ENCODE measurements around the gene IFI35. TPM values are rescaled to one million over a fixed set of nuclear protein-coding genes. Genes with fewer than 3 reads are reported as not detected.

Gene IFI35
- total and polyA plus RNA-seq, 9 of the 15 experiments (the other 6 are each of a cell fraction or from before 2014, with no cell fraction given), result 4.4 to 13.1 (median 10.2) TPM

GRCh38 chr17:42980274-42980765 lies 26.3 kb upstream of the IFI35 start, which contains the start of gene RUNDC1 (continued):
- TF ChIP-seq TCF7 (IDR thresholded peaks at IDR 0.05; ENCODE audit: borderline replicate concordance) (no peak), ZNF311 (CRISPR knock-in tag; IDR thresholded peaks at IDR 0.05) (no peak), PREB (CRISPR knock-in tag; IDR thresholded peaks at IDR 0.05) (0 out of 2 replicates have a peak, but pooled peaks have one; percentile 16), TBL1XR1 (IDR thresholded peaks at IDR 0.05; ENCODE audit: low read length in 2 of 2) (no peak), FOXJ2 (tag; IDR thresholded peaks at IDR 0.05) (0 out of 2 replicates have a peak, but pooled peaks have one; percentile 15), POLR2H (tag; IDR thresholded peaks at IDR 0.05; ENCODE audit: low read depth) (peak; percentile 23; the same call in 1 of the 2 replicates), RERE (CRISPR knock-in tag; IDR thresholded peaks at IDR 0.05; ENCODE audit: borderline replicate concordance) (no peak), ZKSCAN3 (CRISPR knock-in tag; IDR thresholded peaks at IDR 0.05) (no peak), JUND (IDR thresholded peaks at IDR 0.05; ENCODE audit: borderline replicate concordance, low read depth, low read length) (no peak), JUND (tag; IDR thresholded peaks at IDR 0.05; ENCODE audit: borderline replicate concordance, low read depth, low read length) (no peak; the same call in 2 of the 3 replicates), SP2 (IDR thresholded peaks at IDR 0.05; ENCODE audit: extremely low read depth, low read depth, low read length, poor library complexity, severe bottlenecking) (no peak), GABPB1 (CRISPR knock-in tag; IDR thresholded peaks at IDR 0.05) (no peak), PURB (CRISPR knock-in tag; IDR thresholded peaks at IDR 0.05; ENCODE audit: low read depth) (no peak), SMARCE1 (IDR thresholded peaks at IDR 0.05) (no peak), NCOA4 (IDR thresholded peaks at IDR 0.05; ENCODE audit: partially characterized antibody) (no peak), MXD1 (CRISPR knock-in tag; IDR thresholded peaks at IDR 0.05; ENCODE audit: borderline replicate concordance, poor library complexity, severe bottlenecking) (no peak), PML (IDR thresholded peaks at IDR 0.05; ENCODE audit: low read length) (no peak), EWSR1 (IDR thresholded peaks at IDR 0.05; ENCODE audit: borderline replicate concordance, low read depth, partially characterized antibody) (no peak), PHF21A (IDR thresholded peaks at IDR 0.05; ENCODE audit: borderline replicate concordance, low read depth) (no peak), BRD4 (IDR thresholded peaks at IDR 0.05) (peak; percentile 1; the same call in 1 of the 2 replicates), SRSF1 (IDR thresholded peaks at IDR 0.05; ENCODE audit: low read depth, low read length) (no peak), MTA3 (IDR thresholded peaks at IDR 0.05; ENCODE audit: borderline replicate concordance) (no peak), RBFOX2 (IDR thresholded peaks at IDR 0.05; ENCODE audit: low read depth, low read length) (peak; percentile 85), PTRF (tag; IDR thresholded peaks at IDR 0.05) (no peak)
